IgD-negative memory B cell (primary cell): ENCODE data around the gene SLC35F3. TPM values are rescaled to one million over a fixed set of nuclear protein-coding genes. Genes with fewer than 3 reads are reported as not detected.
A peak's percentile ranks its signal among the peaks of the same experiment; 100 is the strongest.

Experiments
- H3K27ac Mint-ChIP-seq, 3 donors: one replicate each; pipeline ENCODE4 v1.8.0; 2020 to 2022; ENCODE audit warnings: mild to moderate bottlenecking in 3 of 3, mixed read lengths in 3 of 3, moderate library complexity in 1 of 3
- H3K27me3 Mint-ChIP-seq: one replicate; pipeline ENCODE4 v1.8.0; 2021; ENCODE audit warnings: mixed read lengths
- H3K36me3 Mint-ChIP-seq: one replicate; pipeline ENCODE4 v1.8.0; 2020; ENCODE audit warnings: mild to moderate bottlenecking, mixed read lengths
- H3K4me1 Mint-ChIP-seq, 3 donors: one replicate each; pipeline ENCODE4 v1.8.0; 2020 to 2022; ENCODE audit warnings: mixed read lengths in 3 of 3, mild to moderate bottlenecking in 1 of 3
- H3K4me3 Mint-ChIP-seq, 4 donors: one replicate each; pipeline ENCODE4 v1.8.0; 2020 to 2022; ENCODE audit warnings: mild to moderate bottlenecking in 4 of 4, mixed read lengths in 4 of 4, moderate library complexity in 3 of 4
- H3K9me3 Mint-ChIP-seq, 3 donors: one replicate each; pipeline ENCODE4 v1.8.0; 2020 to 2021; ENCODE audit warnings: mixed read lengths in 3 of 3, mild to moderate bottlenecking in 1 of 3
- polyA plus RNA-seq: library from polyadenylated mRNA; unstranded; fragments of 300-500 nt; fragmentation: Illumina TruSeq; gene quantifications from one replicate; pipeline ENCODE4 v1.2.3, GENCODE V29; 2021

Gene SLC35F3
- polyA plus RNA-seq, 1 donor from 2014 or later, result not detected

GRCh38 chr1:234216116-234216703 is 311.7 kb downstream of the SLC35F3 start:
- H3K36me3 Mint-ChIP-seq, result no peaks in the 10 kb centered on the region
- peaks cover 34% of the 10 kb centered on the region for H3K27me3 Mint-ChIP-seq
- H3K9me3 Mint-ChIP-seq, result peaks cover 1 to 6% (median 4%) of the 10 kb centered on the region in 3 donors
- peaks cover 0 to 7% (median 3%) of the 10 kb centered on the region in 3 donors for H3K4me1 Mint-ChIP-seq
- H3K4me3 Mint-ChIP-seq, result no peak overlapping the region
- no peak overlapping the region for H3K27ac Mint-ChIP-seq

GRCh38 chr1:234217316-234217840 is 312.9 kb downstream of the SLC35F3 start:
- no peak overlapping the region for H3K27ac Mint-ChIP-seq
- no peak overlapping the region for H3K4me3 Mint-ChIP-seq
- no peaks in the 10 kb centered on the region for H3K36me3 Mint-ChIP-seq
- H3K4me1 Mint-ChIP-seq, result peaks cover 0 to 7% (median 3%) of the 10 kb centered on the region in 3 donors
- no peaks in the 10 kb centered on the region for H3K9me3 Mint-ChIP-seq
- H3K27me3 Mint-ChIP-seq, result peaks cover 37% of the 10 kb centered on the region

GRCh38 chr1:234218078-234218477 is 313.6 kb downstream of the SLC35F3 start:
- Mint-ChIP-seq H3K4me1 (peaks cover 0 to 3% (median 2%) of the 10 kb centered on the region in 3 donors), H3K4me3 (no peak overlapping the region), H3K9me3 (no peaks in the 10 kb centered on the region), H3K27me3 (peaks cover 39% of the 10 kb centered on the region), H3K27ac (no peak overlapping the region), H3K36me3 (no peaks in the 10 kb centered on the region)

GRCh38 chr1:234219711-234220110 is 315.2 kb downstream of the SLC35F3 start:
- Mint-ChIP-seq H3K27me3 (peaks cover 33% of the 10 kb centered on the region), H3K27ac (no peak overlapping the region), H3K4me3 (no peak overlapping the region), H3K4me1 (no peaks in the 10 kb centered on the region), H3K9me3 (no peaks in the 10 kb centered on the region), H3K36me3 (no peaks in the 10 kb centered on the region)

- no peak overlapping the region for H3K4me3 Mint-ChIP-seq
- H3K27me3 Mint-ChIP-seq, result peaks cover 23% of the 10 kb centered on the region
- H3K4me1 Mint-ChIP-seq, result no peaks in the 10 kb centered on the region
- no peak overlapping the region for H3K27ac Mint-ChIP-seq
- no peaks in the 10 kb centered on the region for H3K36me3 Mint-ChIP-seq
- H3K9me3 Mint-ChIP-seq, result no peaks in the 10 kb centered on the region
These were observed 317.1 kb downstream of the SLC35F3 start for GRCh38 chr1:234221601-234222000.

- Mint-ChIP-seq H3K9me3 (no peaks in the 10 kb centered on the region), H3K4me1 (no peaks in the 10 kb centered on the region), H3K4me3 (no peak overlapping the region), H3K27me3 (peaks cover 24% of the 10 kb centered on the region), H3K27ac (no peak overlapping the region), H3K36me3 (no peaks in the 10 kb centered on the region)
These were observed 318.2 kb downstream of the SLC35F3 start for GRCh38 chr1:234222561-234223280.

- no peak overlapping the region for H3K4me3 Mint-ChIP-seq
- H3K9me3 Mint-ChIP-seq, result no peaks in the 10 kb centered on the region
- peaks cover 39% of the 10 kb centered on the region for H3K27me3 Mint-ChIP-seq
- no peaks in the 10 kb centered on the region for H3K36me3 Mint-ChIP-seq
- no peak overlapping the region for H3K27ac Mint-ChIP-seq
- peaks cover 0 to 6% (median 0%) of the 10 kb centered on the region in 3 donors for H3K4me1 Mint-ChIP-seq
These were observed 321.8 kb downstream of the SLC35F3 start for GRCh38 chr1:234226113-234226818.

GRCh38 chr1:234226819-234227165 is 322.3 kb downstream of the SLC35F3 start:
- Mint-ChIP-seq H3K36me3 (no peaks in the 10 kb centered on the region), H3K4me1 (peaks cover 0 to 6% (median 0%) of the 10 kb centered on the region in 3 donors), H3K27me3 (peaks cover 39% of the 10 kb centered on the region), H3K27ac (no peak overlapping the region), H3K9me3 (no peaks in the 10 kb centered on the region), H3K4me3 (no peak overlapping the region)

- peaks cover 0 to 6% (median 0%) of the 10 kb centered on the region in 3 donors for H3K4me1 Mint-ChIP-seq
- H3K27me3 Mint-ChIP-seq, result peaks cover 30% of the 10 kb centered on the region
- H3K27ac Mint-ChIP-seq, result no peak overlapping the region
- H3K36me3 Mint-ChIP-seq, result no peaks in the 10 kb centered on the region
- H3K9me3 Mint-ChIP-seq, result no peaks in the 10 kb centered on the region
- H3K4me3 Mint-ChIP-seq, result no peak overlapping the region
These were observed 325.3 kb downstream of the SLC35F3 start for GRCh38 chr1:234229581-234230387.

GRCh38 chr1:234230414-234230862 is 326.0 kb downstream of the SLC35F3 start:
- Mint-ChIP-seq H3K4me1 (peaks cover 0 to 6% (median 0%) of the 10 kb centered on the region in 3 donors), H3K4me3 (no peak overlapping the region), H3K27ac (peak overlapping the region in 1 of 3 donors; percentile 28), H3K9me3 (no peaks in the 10 kb centered on the region), H3K36me3 (no peaks in the 10 kb centered on the region), H3K27me3 (peaks cover 35% of the 10 kb centered on the region)

GRCh38 chr1:234231061-234231892 is 326.8 kb downstream of the SLC35F3 start:
- Mint-ChIP-seq H3K4me3 (peak overlapping the region in 1 of 4 donors; percentile 26), H3K9me3 (no peaks in the 10 kb centered on the region), H3K36me3 (no peaks in the 10 kb centered on the region), H3K27me3 (peaks cover 42% of the 10 kb centered on the region), H3K4me1 (peaks cover 0 to 6% (median 0%) of the 10 kb centered on the region in 3 donors), H3K27ac (no peak overlapping the region)

GRCh38 chr1:234231893-234232276 is 327.4 kb downstream of the SLC35F3 start:
- H3K27ac Mint-ChIP-seq, result no peak overlapping the region
- H3K4me3 Mint-ChIP-seq, result no peak overlapping the region

GRCh38 chr1:234234199-234234598 is 329.7 kb downstream of the SLC35F3 start:
- H3K36me3 Mint-ChIP-seq, result no peaks in the 10 kb centered on the region
- no peak overlapping the region for H3K27ac Mint-ChIP-seq
- H3K9me3 Mint-ChIP-seq, result no peaks in the 10 kb centered on the region
- peaks cover 31% of the 10 kb centered on the region for H3K27me3 Mint-ChIP-seq
- peaks cover 0 to 6% (median 0%) of the 10 kb centered on the region in 3 donors for H3K4me1 Mint-ChIP-seq
- no peak overlapping the region for H3K4me3 Mint-ChIP-seq

More at GRCh38 chr1:234231893-234232276, 327.4 kb downstream of the SLC35F3 start:
- peaks cover 41% of the 10 kb centered on the region for H3K27me3 Mint-ChIP-seq
- no peaks in the 10 kb centered on the region for H3K9me3 Mint-ChIP-seq
- H3K4me1 Mint-ChIP-seq, result peaks cover 0 to 6% (median 0%) of the 10 kb centered on the region in 3 donors
- no peaks in the 10 kb centered on the region for H3K36me3 Mint-ChIP-seq

GRCh38 chr1:234235434-234235881 is 331.0 kb downstream of the SLC35F3 start:
- Mint-ChIP-seq H3K9me3 (no peaks in the 10 kb centered on the region), H3K27ac (no peak overlapping the region), H3K4me3 (no peak overlapping the region), H3K36me3 (no peaks in the 10 kb centered on the region), H3K4me1 (peaks cover 0 to 3% (median 0%) of the 10 kb centered on the region in 3 donors), H3K27me3 (peaks cover 22% of the 10 kb centered on the region)
